Mesenchymal stem cell (in vitro differentiated cells and primary cell): ENCODE results near the gene WLS.

Experiments used
- DNase-seq: peaks from one replicate; pipeline ENCODE4 v3.0.0-alpha.2; 2013
- H2AFZ ChIP-seq: one replicate; pipeline ENCODE4 v1.6.1; 2013; ENCODE audit warnings: low read depth, mild to moderate bottlenecking, control low read depth, inconsistent platforms, low read length, moderate library complexity
- H2AK5ac ChIP-seq: 2 replicates; pipeline ENCODE4 v1.6.1; 2013; ENCODE audit warnings: low read length, moderate library complexity, mild to moderate bottlenecking, inconsistent platforms; ENCODE audit not compliant: severe bottlenecking
- H2BK120ac ChIP-seq: one replicate; pipeline ENCODE4 v1.6.1; 2013; ENCODE audit warnings: low read depth, mild to moderate bottlenecking, inconsistent platforms, low read length, moderate library complexity
- H2BK12ac ChIP-seq, 2 experiments: one replicate each; pipeline ENCODE4 v1.6.1; 2013; ENCODE audit warnings: inconsistent platforms in 2 of 2, low read length in 2 of 2, mild to moderate bottlenecking in 2 of 2, moderate library complexity in 2 of 2, control low read depth in 1 of 2
- H2BK15ac ChIP-seq: one replicate; pipeline ENCODE4 v1.6.1; 2013; ENCODE audit warnings: mild to moderate bottlenecking, low read depth, inconsistent platforms; ENCODE audit not compliant: poor library complexity, severe bottlenecking
- H2BK5ac ChIP-seq: 2 replicates; pipeline ENCODE4 v1.6.1; 2013; ENCODE audit warnings: low read depth, mild to moderate bottlenecking, low read length, control low read depth, inconsistent platforms; ENCODE audit not compliant: poor library complexity, severe bottlenecking
- H3K14ac ChIP-seq, 2 experiments: one replicate each; pipeline ENCODE4 v1.6.1; 2013; ENCODE audit warnings: inconsistent platforms in 2 of 2, low read length in 2 of 2, control low read depth in 1 of 2, mild to moderate bottlenecking in 1 of 2, moderate library complexity in 1 of 2
- H3K18ac ChIP-seq, 2 experiments: one replicate each; pipeline ENCODE4 v1.6.1; 2013; ENCODE audit warnings: inconsistent platforms in 2 of 2, low read length in 2 of 2, control low read depth in 1 of 2, low read depth in 1 of 2, mild to moderate bottlenecking in 1 of 2
- H3K23ac ChIP-seq, 2 experiments: one replicate each; pipeline ENCODE4 v1.6.1; 2013; ENCODE audit warnings: inconsistent platforms in 2 of 2, low read length in 2 of 2, mild to moderate bottlenecking in 2 of 2, moderate library complexity in 2 of 2, control low read depth in 1 of 2
- H3K27ac ChIP-seq: 2 replicates; pipeline ENCODE4 v1.5.1; 2013; ENCODE audit warnings: mild to moderate bottlenecking, moderate library complexity, low read length, control low read depth, inconsistent platforms; ENCODE audit not compliant: poor library complexity, severe bottlenecking
- H3K27me3 ChIP-seq, 2 experiments: 2 replicates each; pipeline versions ENCODE4 v1.6.1 to v1.7.0; 2013; ENCODE audit warnings: low read length in 2 of 2, mild to moderate bottlenecking in 2 of 2, moderate library complexity in 2 of 2, control low read depth in 1 of 2, inconsistent platforms in 1 of 2; ENCODE audit not compliant: control insufficient read depth in 1 of 2, insufficient read depth in 1 of 2
- H3K36me3 ChIP-seq, 2 experiments: 2 replicates each; pipeline versions ENCODE4 v1.6.1 to v1.7.0; 2013; ENCODE audit warnings: low read length in 2 of 2, control low read depth in 1 of 2, inconsistent platforms in 1 of 2, low read depth in 1 of 2, mild to moderate bottlenecking in 1 of 2; ENCODE audit not compliant: insufficient read depth in 2 of 2, control insufficient read depth in 1 of 2
- H3K4ac ChIP-seq, 2 experiments: one replicate each; pipeline ENCODE4 v1.6.1; 2013; ENCODE audit warnings: inconsistent platforms in 2 of 2, low read length in 2 of 2, mild to moderate bottlenecking in 2 of 2, moderate library complexity in 2 of 2, control low read depth in 1 of 2, low read depth in 1 of 2
- H3K4me1 ChIP-seq: 2 replicates; pipeline ENCODE4 v1.6.1; 2013; ENCODE audit warnings: low read depth, low read length, control low read depth; ENCODE audit not compliant: control insufficient read depth, insufficient read depth
- H3K4me2 ChIP-seq: 2 replicates; pipeline ENCODE4 v1.6.1; 2013; ENCODE audit warnings: low read length, mild to moderate bottlenecking, inconsistent platforms; ENCODE audit not compliant: poor library complexity, severe bottlenecking
- H3K4me3 ChIP-seq, 2 experiments: 2 replicates each; pipeline versions ENCODE4 v1.5.1 to v1.7.0; 2013; ENCODE audit warnings: low read length in 2 of 2, mild to moderate bottlenecking in 2 of 2, control low read depth in 1 of 2, low read depth in 1 of 2; ENCODE audit not compliant: insufficient read depth in 1 of 2
- H3K79me1 ChIP-seq: replicated peaks from 2 replicates; pipeline ENCODE4 v1.6.1; 2013; ENCODE audit warnings: mild to moderate bottlenecking, control low read depth, low read length, inconsistent platforms; ENCODE audit not compliant: poor library complexity, severe bottlenecking
- H3K9ac ChIP-seq: 2 replicates; pipeline ENCODE4 v1.7.0; 2013; ENCODE audit warnings: mild to moderate bottlenecking, low read length, moderate library complexity
- H3K9me3 ChIP-seq: 2 replicates; pipeline ENCODE4 v1.7.0; 2013; ENCODE audit warnings: mild to moderate bottlenecking, low read length; ENCODE audit not compliant: control insufficient read depth
- H4K8ac ChIP-seq: one replicate; pipeline ENCODE4 v1.6.1; 2013; ENCODE audit warnings: inconsistent platforms, mild to moderate bottlenecking, low read length, moderate library complexity
- H4K91ac ChIP-seq: one replicate; pipeline ENCODE4 v1.6.1; 2013; ENCODE audit warnings: mild to moderate bottlenecking, low read length, inconsistent platforms
- WGBS: methylation state at CpG from one replicate; pipeline ENCODE4 v1.1.7; 2013; ENCODE audit warnings: mixed read lengths; 5-methylcytosine and 5-hydroxymethylcytosine counted together

Gene WLS

GRCh38 chr1:68197461-68197860 lies 34.9 kb downstream of the WLS start:
- Histone ChIP-seq H3K4me2 (no peak overlapping the region), H3K27me3 (no peaks in the 10 kb centered on the region), H3K36me3 (peaks cover 0 to 8% of the 10 kb centered on the region in 2 experiments), H3K4ac (no peak overlapping the region), H3K23ac (no peak overlapping the region), H3K79me1 (peaks cover 3% of the 10 kb centered on the region), H3K4me1 (peaks cover 7% of the 10 kb centered on the region), H4K8ac (no peak overlapping the region), H2BK120ac (no peak overlapping the region), H3K9ac (peak overlapping the region; percentile 18), H3K18ac (no peak overlapping the region), H2BK12ac (no peak overlapping the region), H3K4me3 (no peak overlapping the region), H2AFZ (no peak overlapping the region), H2BK15ac (no peak overlapping the region), H3K9me3 (no peaks in the 10 kb centered on the region), H3K27ac (no peak overlapping the region), H3K14ac (no peak overlapping the region), H2AK5ac (no peak overlapping the region), H4K91ac (no peak overlapping the region), H2BK5ac (no peak overlapping the region)
- DNase-seq: no peak
- 100% methylated on average over 1 of the region's 2 CpGs for WGBS

GRCh38 chr1:68196676-68197075 lies 35.6 kb downstream of the WLS start:
- Histone ChIP-seq H4K8ac (no peak overlapping the region), H3K9me3 (no peaks in the 10 kb centered on the region), H3K79me1 (peaks cover 5% of the 10 kb centered on the region), H3K27ac (no peak overlapping the region), H2BK12ac (no peak overlapping the region), H3K14ac (no peak overlapping the region), H2BK5ac (no peak overlapping the region), H3K27me3 (no peaks in the 10 kb centered on the region), H2AK5ac (no peak overlapping the region), H3K23ac (no peak overlapping the region), H3K4me2 (no peak overlapping the region), H4K91ac (no peak overlapping the region), H2BK15ac (no peak overlapping the region), H2BK120ac (no peak overlapping the region), H3K4ac (no peak overlapping the region), H3K4me3 (no peak overlapping the region), H3K18ac (no peak overlapping the region), H2AFZ (no peak overlapping the region), H3K4me1 (peaks cover 4% of the 10 kb centered on the region), H3K36me3 (peaks cover 0 to 15% of the 10 kb centered on the region in 2 experiments), H3K9ac (peak overlapping the region; percentile 9)
- 74% methylated on average over 3 of the region's 3 CpGs for WGBS
- DNase-seq: no peak

- Histone ChIP-seq H3K4me1 (peaks cover 3% of the 10 kb centered on the region), H2AK5ac (no peak overlapping the region), H3K79me1 (peaks cover 12% of the 10 kb centered on the region), H3K36me3 (peaks cover 8 to 52% of the 10 kb centered on the region in 2 experiments), H3K27ac (no peak overlapping the region), H3K4ac (no peak overlapping the region), H3K14ac (no peak overlapping the region), H3K9me3 (peaks cover 5% of the 10 kb centered on the region), H4K91ac (no peak overlapping the region), H2BK5ac (no peak overlapping the region), H3K23ac (no peak overlapping the region), H3K4me3 (no peak overlapping the region), H3K27me3 (no peaks in the 10 kb centered on the region), H3K4me2 (no peak overlapping the region), H3K18ac (no peak overlapping the region), H4K8ac (no peak overlapping the region), H2BK15ac (no peak overlapping the region), H2AFZ (no peak overlapping the region), H2BK120ac (no peak overlapping the region), H3K9ac (no peak overlapping the region), H2BK12ac (no peak overlapping the region)
- WGBS: 85% methylated on average over 2 of the region's 2 CpGs
- DNase-seq: no peak
These were observed 40.6 kb downstream of the WLS start for GRCh38 chr1:68191717-68192116.

GRCh38 chr1:68188644-68189340 lies 43.5 kb downstream of the WLS start:
- Histone ChIP-seq H3K4ac (peak overlapping the region in 1 of 2 experiments; percentile 82), H2BK15ac (no peak overlapping the region), H2BK5ac (no peak overlapping the region), H2BK12ac (no peak overlapping the region), H3K23ac (no peak overlapping the region), H4K91ac (no peak overlapping the region), H3K9ac (no peak overlapping the region), H3K4me3 (no peak overlapping the region), H3K79me1 (peaks cover 19% of the 10 kb centered on the region), H3K9me3 (peaks cover 5% of the 10 kb centered on the region), H4K8ac (no peak overlapping the region), H2BK120ac (no peak overlapping the region), H3K27me3 (no peaks in the 10 kb centered on the region), H3K14ac (no peak overlapping the region), H3K4me2 (no peak overlapping the region), H2AK5ac (no peak overlapping the region), H2AFZ (no peak overlapping the region), H3K18ac (peak overlapping the region; percentile 28 to 57), H3K36me3 (peaks cover 19 to 70% of the 10 kb centered on the region in 2 experiments), H3K27ac (peak overlapping the region; percentile 75), H3K4me1 (peaks cover 3% of the 10 kb centered on the region)
- 31% methylated on average over 4 of the region's 4 CpGs for WGBS
- peak; percentile 70 for DNase-seq
